Type B pancreatic cell (in vitro differentiated cells): ENCODE measurements around the gene MYO1A. TPM values are rescaled to one million over a fixed set of nuclear protein-coding genes. Genes with fewer than 3 reads are reported as not detected.

Experiments used
- DNase-seq: peaks from one replicate; pipeline ENCODE4 v3.0.0; 2021; ENCODE audit warnings: mixed read lengths; ENCODE audit not compliant: unreplicated experiment; ENCODE audit errors: extremely low spot score
- H3K27ac Mint-ChIP-seq: 2 replicates; pipeline ENCODE4 v1.8.0; 2021; ENCODE audit warnings: mild to moderate bottlenecking, mixed read lengths
- H3K27me3 Mint-ChIP-seq: 2 replicates; pipeline ENCODE4 v1.8.0; 2021; ENCODE audit warnings: mixed read lengths
- H3K36me3 Mint-ChIP-seq: 2 replicates; pipeline ENCODE4 v1.8.0; 2021; ENCODE audit warnings: mixed read lengths
- H3K4me1 Mint-ChIP-seq: one replicate; pipeline ENCODE4 v1.8.0; 2021; ENCODE audit warnings: mixed read lengths; ENCODE audit not compliant: unreplicated experiment
- H3K4me3 Mint-ChIP-seq: 2 replicates; pipeline ENCODE4 v1.8.0; 2021; ENCODE audit warnings: mild to moderate bottlenecking, mixed read lengths
- H3K9me3 Mint-ChIP-seq: 2 replicates; pipeline ENCODE4 v1.8.0; 2021; ENCODE audit warnings: mixed read lengths
- total RNA-seq: library from RNA; stranded (reverse); gene quantifications from 2 replicates; pipeline ENCODE4 v1.2.1, GENCODE V29; 2021; ENCODE audit warnings: low replicate concordance
- TF ChIP-seq, protein P1 (sequence below): fragments of 200-600 bp; sonication (generic); conservative IDR thresholded peaks from 2 replicates; pipeline ENCODE4 v1.5.0; 2021; ENCODE audit warnings: antibody characterized with exemption, mild to moderate bottlenecking

Gene MYO1A
- total RNA-seq, 1 donor from 2014 or later = 4.3 TPM

DNA sequence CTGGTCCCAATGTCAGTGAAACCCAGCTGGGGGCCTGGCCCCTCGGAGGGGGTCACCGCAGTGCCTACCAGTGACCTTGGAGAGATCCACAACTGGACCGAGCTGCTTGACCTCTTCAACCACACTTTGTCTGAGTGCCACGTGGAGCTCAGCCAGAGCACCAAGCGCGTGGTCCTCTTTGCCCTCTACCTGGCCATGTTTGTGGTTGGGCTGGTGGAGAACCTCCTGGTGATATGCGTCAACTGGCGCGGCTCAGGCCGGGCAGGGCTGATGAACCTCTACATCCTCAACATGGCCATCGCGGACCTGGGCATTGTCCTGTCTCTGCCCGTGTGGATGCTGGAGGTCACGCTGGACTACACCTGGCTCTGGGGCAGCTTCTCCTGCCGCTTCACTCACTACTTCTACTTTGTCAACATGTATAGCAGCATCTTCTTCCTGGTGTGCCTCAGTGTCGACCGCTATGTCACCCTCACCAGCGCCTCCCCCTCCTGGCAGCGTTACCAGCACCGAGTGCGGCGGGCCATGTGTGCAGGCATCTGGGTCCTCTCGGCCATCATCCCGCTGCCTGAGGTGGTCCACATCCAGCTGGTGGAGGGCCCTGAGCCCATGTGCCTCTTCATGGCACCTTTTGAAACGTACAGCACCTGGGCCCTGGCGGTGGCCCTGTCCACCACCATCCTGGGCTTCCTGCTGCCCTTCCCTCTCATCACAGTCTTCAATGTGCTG lies 54.6 kb downstream of the MYO1A start:
- TF ChIP-seq, protein P1, sequence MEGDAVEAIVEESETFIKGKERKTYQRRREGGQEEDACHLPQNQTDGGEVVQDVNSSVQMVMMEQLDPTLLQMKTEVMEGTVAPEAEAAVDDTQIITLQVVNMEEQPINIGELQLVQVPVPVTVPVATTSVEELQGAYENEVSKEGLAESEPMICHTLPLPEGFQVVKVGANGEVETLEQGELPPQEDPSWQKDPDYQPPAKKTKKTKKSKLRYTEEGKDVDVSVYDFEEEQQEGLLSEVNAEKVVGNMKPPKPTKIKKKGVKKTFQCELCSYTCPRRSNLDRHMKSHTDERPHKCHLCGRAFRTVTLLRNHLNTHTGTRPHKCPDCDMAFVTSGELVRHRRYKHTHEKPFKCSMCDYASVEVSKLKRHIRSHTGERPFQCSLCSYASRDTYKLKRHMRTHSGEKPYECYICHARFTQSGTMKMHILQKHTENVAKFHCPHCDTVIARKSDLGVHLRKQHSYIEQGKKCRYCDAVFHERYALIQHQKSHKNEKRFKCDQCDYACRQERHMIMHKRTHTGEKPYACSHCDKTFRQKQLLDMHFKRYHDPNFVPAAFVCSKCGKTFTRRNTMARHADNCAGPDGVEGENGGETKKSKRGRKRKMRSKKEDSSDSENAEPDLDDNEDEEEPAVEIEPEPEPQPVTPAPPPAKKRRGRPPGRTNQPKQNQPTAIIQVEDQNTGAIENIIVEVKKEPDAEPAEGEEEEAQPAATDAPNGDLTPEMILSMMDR = no peak
- H3K27me3 Mint-ChIP-seq = peaks cover 2% of the 10 kb centered on the region
- no peak overlapping the region for H3K4me3 Mint-ChIP-seq
- peak; percentile 62 for DNase-seq
- H3K27ac Mint-ChIP-seq = no peak overlapping the region
- peaks cover 9% of the 10 kb centered on the region for H3K36me3 Mint-ChIP-seq
- H3K4me1 Mint-ChIP-seq = peaks cover 9% of the 10 kb centered on the region
- no peaks in the 10 kb centered on the region for H3K9me3 Mint-ChIP-seq

DNA sequence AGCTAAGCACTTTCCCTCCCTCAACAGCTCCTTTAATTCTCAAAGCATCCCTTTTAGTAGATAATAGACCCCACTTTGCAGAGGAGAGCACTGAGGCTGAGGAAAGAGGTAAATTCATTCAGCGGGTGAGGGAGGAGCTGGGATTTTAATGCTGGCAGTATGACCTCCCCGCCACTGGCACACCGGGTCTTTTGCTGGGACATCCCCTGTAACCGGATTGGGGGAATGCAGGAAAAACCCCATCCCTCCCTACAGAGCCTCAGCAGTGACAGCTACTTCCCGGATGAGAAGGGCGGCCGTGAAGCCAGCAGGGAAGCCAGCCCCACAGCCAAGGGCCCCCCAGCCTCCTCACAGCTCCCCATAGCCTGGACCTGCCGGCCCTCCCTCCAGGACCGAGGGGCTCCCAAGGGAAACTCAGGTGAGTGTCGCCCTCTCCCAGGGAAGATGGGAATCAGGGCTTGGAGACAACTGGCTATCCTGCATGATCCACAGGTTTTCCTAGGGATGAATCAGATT lies 55.6 kb downstream of the MYO1A start:
- peaks cover 9% of the 10 kb centered on the region for H3K36me3 Mint-ChIP-seq
- no peak overlapping the region for H3K27ac Mint-ChIP-seq
- TF ChIP-seq, protein P1 = no peak
- H3K9me3 Mint-ChIP-seq = no peaks in the 10 kb centered on the region
- peaks cover 9% of the 10 kb centered on the region for H3K4me1 Mint-ChIP-seq
- DNase-seq = peak; percentile 54
- peaks cover 5% of the 10 kb centered on the region for H3K27me3 Mint-ChIP-seq
- H3K4me3 Mint-ChIP-seq = no peak overlapping the region

DNA sequence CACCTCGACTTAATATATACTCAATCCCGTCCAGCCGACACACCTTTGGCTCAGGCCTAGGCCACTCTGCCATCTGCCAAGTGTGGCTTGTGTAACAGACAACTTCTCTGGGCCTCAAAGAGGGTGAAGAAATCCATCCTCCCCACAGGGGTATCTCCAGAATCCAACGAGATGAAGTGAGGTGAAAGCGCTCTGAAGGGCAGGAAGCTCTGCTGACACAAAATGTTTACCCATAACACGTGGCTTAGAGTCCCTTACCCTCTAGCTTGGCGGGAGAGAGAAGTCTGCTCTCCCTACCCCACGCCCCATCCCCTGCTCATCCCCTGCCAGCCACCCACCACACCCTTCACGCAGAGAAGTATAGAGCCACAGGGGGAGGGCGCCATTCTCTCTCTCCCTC lies 56.6 kb downstream of the MYO1A start:
- no peak overlapping the region for H3K27ac Mint-ChIP-seq
- no peak overlapping the region for H3K4me3 Mint-ChIP-seq
- DNase-seq = peak; percentile 43
- TF ChIP-seq, protein P1 = no peak
- H3K27me3 Mint-ChIP-seq = peaks cover 5% of the 10 kb centered on the region
- no peaks in the 10 kb centered on the region for H3K9me3 Mint-ChIP-seq
- peaks cover 9% of the 10 kb centered on the region for H3K4me1 Mint-ChIP-seq
- peaks cover 9% of the 10 kb centered on the region for H3K36me3 Mint-ChIP-seq

DNA sequence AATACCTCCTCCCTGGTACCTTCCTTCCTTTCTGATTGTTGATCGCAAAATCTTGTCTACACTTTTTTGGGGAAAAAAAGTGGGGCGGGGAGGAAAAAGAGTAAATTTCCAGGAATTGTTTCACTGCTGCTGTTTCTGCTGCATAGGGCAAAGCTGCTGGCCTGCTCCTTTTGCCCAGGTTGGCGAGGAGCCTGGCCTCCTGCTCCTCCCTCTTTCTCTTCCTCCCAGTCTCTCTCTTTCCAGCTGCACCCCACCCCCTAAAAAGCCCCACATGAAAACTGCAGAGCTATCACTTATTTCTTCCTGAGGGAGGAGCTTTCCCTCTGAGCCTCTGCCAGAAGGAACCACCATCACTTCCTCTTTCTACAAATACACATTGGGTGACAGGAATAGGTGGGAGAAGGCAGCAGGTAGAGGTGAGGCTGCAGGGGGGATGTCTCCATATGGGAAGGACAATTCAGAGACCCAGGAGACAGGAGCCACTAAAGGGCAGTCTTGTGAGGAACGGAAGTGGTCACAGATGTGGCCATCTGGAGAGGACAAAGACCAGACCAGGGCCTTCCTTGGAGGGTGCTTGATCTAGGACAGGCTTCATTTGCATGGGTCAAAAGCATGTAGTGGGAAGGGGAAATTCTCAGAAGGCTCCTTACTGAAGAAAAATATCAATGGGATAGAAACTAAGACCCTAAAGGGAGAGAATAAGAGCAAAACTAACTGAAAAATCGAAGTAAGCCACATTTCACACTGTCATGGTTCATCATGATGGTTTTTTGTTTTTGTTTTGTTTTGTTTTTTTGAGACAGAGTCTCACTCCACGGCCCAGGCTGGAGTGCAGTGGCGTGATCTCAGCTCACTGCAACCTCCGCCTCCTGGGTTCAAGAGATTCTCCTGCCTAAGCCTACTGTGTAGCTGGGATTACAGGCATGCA lies 58.3 kb downstream of the MYO1A start:
- no peaks in the 10 kb centered on the region for H3K9me3 Mint-ChIP-seq
- peaks cover 9% of the 10 kb centered on the region for H3K36me3 Mint-ChIP-seq
- peaks cover 9% of the 10 kb centered on the region for H3K4me1 Mint-ChIP-seq
- no peak for DNase-seq
- TF ChIP-seq, protein P1 = no peak
- H3K27me3 Mint-ChIP-seq = peaks cover 7% of the 10 kb centered on the region
- H3K4me3 Mint-ChIP-seq = no peak overlapping the region
- H3K27ac Mint-ChIP-seq = no peak overlapping the region

DNA sequence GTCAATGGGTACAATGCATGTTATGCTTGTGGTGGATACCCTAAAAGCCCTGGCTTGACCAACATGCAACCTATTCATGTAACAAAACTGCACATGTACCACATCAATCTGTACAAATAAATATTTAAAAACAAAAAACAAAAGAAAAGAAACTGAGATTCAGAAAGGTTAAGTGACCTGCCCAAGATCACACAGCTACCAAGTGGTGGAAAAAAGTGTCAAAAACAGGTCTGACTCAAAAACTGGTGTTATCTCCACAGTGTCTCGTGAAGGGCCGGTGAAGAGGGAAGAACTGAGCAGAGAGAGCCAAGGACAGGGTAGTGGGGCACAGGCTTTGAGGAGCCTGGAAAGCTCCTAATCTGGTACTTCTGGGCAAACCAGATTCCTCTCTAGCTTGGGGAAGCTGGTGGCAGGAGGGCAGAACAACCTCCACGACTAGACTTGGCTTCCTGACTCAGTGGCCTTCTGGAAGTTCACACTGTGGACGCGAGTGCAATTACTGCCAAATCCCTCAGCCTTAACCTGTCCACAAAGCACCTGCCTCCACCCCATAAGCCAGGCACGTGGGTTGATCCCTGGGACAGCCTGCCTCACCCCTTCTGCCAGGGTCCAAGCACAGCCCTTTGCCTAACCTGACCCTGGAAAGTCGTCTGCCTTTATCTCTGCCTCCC lies 59.1 kb downstream of the MYO1A start:
- Mint-ChIP-seq H3K4me3 (no peak overlapping the region), H3K27ac (no peak overlapping the region), H3K9me3 (no peaks in the 10 kb centered on the region), H3K27me3 (peaks cover 7% of the 10 kb centered on the region), H3K4me1 (peaks cover 4% of the 10 kb centered on the region), H3K36me3 (peaks cover under 1% of the 10 kb centered on the region)
- no peak for DNase-seq
- TF ChIP-seq, protein P1 = no peak
